HepG2 (cell line): ENCODE data around the gene FAM89B. TPM values are rescaled to one million over a fixed set of nuclear protein-coding genes. Genes with fewer than 3 reads are reported as not detected.

Experiments used
- CC2D1A ChIP-seq: sonication (generic); formaldehyde crosslinking; IDR thresholded peaks from 2 replicates; pipeline ENCODE4 v1.8.1; 2023; ENCODE audit warnings: mild to moderate bottlenecking, missing genetic modification reagents
- CENPBD1 ChIP-seq: sonication (generic); formaldehyde crosslinking; IDR thresholded peaks from 2 replicates; pipeline ENCODE4 v1.8.0; 2022; ENCODE audit warnings: missing genetic modification reagents, low read depth, mild to moderate bottlenecking, borderline replicate concordance
- HMG20A ChIP-seq: IDR thresholded peaks from 2 replicates; pipeline ENCODE4 v1.6.1; 2016; ENCODE audit warnings: borderline replicate concordance
- HNRNPK ChIP-seq: fragments of 200-400 bp; formaldehyde crosslinking; IDR thresholded peaks from 2 replicates; pipeline ENCODE4 v1.6.1; 2018; ENCODE audit warnings: low read length, low read depth, moderate library complexity, mild to moderate bottlenecking; ENCODE audit not compliant: poor library complexity, severe bottlenecking
- KIAA2018 ChIP-seq: sonication (generic); formaldehyde crosslinking; IDR thresholded peaks from 2 replicates; pipeline ENCODE4 v1.5.0; 2020; ENCODE audit warnings: mild to moderate bottlenecking, missing genetic modification reagents, borderline replicate concordance
- MAFK ChIP-seq, 2 experiments: IDR thresholded peaks in 1 of 2; conservative IDR thresholded peaks in 1 of 2; 2 replicates each; pipeline ENCODE4 v1.6.1; 2011; ENCODE audit warnings: improper control_type of control experiment in 2 of 2, low read length in 2 of 2
- NBN ChIP-seq: fragments of 450-650 bp; conservative IDR thresholded peaks from 2 replicates; pipeline ENCODE4 v1.6.1; 2017
- NFE2L2 ChIP-seq: fragments of 150-350 bp; IDR thresholded peaks from 2 replicates; pipeline ENCODE4 v1.6.1; 2014; ENCODE audit warnings: low read length
- PTBP1 ChIP-seq: fragments of 200-400 bp; formaldehyde crosslinking; IDR thresholded peaks from 2 replicates; pipeline ENCODE4 v1.6.1; 2018; ENCODE audit warnings: low read length, low read depth; ENCODE audit not compliant: poor library complexity, severe bottlenecking
- ZBTB3 ChIP-seq: sonication (generic); formaldehyde crosslinking; IDR thresholded peaks from 2 replicates; pipeline ENCODE4 v1.4.0; 2020; ENCODE audit warnings: low read depth, mild to moderate bottlenecking, moderate library complexity, missing genetic modification reagents, borderline replicate concordance
- ZNF580 ChIP-seq: IDR thresholded peaks from 2 replicates; pipeline ENCODE4 v1.6.1; 2016; ENCODE audit warnings: low read depth, borderline replicate concordance
- ZNF597 ChIP-seq: sonication (generic); formaldehyde crosslinking; IDR thresholded peaks from 2 replicates; pipeline ENCODE4 v1.5.0; 2020; ENCODE audit warnings: missing genetic modification reagents
- ZNF609 ChIP-seq: sonication (generic); formaldehyde crosslinking; IDR thresholded peaks from 2 replicates; pipeline ENCODE4 v1.4.0; 2020; ENCODE audit warnings: mild to moderate bottlenecking, missing genetic modification reagents, borderline replicate concordance
- polyA plus RNA-seq, 8 experiments: library from polyadenylated mRNA; depleted of rRNA in 3 of 8; stranded (reverse) in 7 of 8; unstranded in 1 of 8; fragments of >200 nt; fragmentation: Illumina TruSeq in 4 of 8; extraction: Trizol in 4 of 8; gene quantifications; 2 replicates each; pipeline versions ENCODE4 v1.2.1 to v1.2.3, GENCODE V29; 2011 to 2016; ENCODE audit warnings: low read depth in 4 of 8, missing spikeins in 1 of 8, mixed read lengths in 1 of 8; ENCODE audit not compliant: insufficient read depth in 1 of 8
- total RNA-seq, 5 experiments: library from RNA; depleted of rRNA; stranded (reverse); fragments of >200 nt; fragmentation: Illumina TruSeq; extraction: Trizol; gene quantifications; 2 replicates each; pipeline ENCODE4 v1.2.3, GENCODE V29; 2016; ENCODE audit warnings: low read depth in 1 of 5

FAM89B gene
- total and polyA plus RNA-seq, 2 of the 13 experiments (the other 11 are each of a cell fraction or from before 2014, with no cell fraction given) = 5.7 to 8.0 TPM

- TF ChIP-seq ZNF609 (CRISPR knock-in tag) (no peak), ZNF580 (0 out of 2 replicates have a peak, but pooled peaks have one; percentile 22), PTBP1 (no peak), ZBTB3 (CRISPR knock-in tag) (no peak; the same call in 1 of the 2 replicates), HMG20A (no peak), CENPBD1 (CRISPR knock-in tag) (no peak), NBN (no peak), HNRNPK (peak; percentile 65), ZNF597 (no peak), MAFK (conservative IDR thresholded peaks at IDR 0.05 in 1 of 2, IDR thresholded peaks at IDR 0.05 in 1 of 2; ENCODE audit: low read length in 2 of 2) (no peak), KIAA2018 (CRISPR knock-in tag) (no peak), NFE2L2 (no peak), CC2D1A (no peak)
Observed at GRCh38 chr11:65524741-65525545, 47.4 kb upstream of the FAM89B start, which contains the start of gene SCYL1 (continued).
